NOMO-1 (cell line): ENCODE results near the gene ACYP1.

Experiments used
- DNase-seq, 2 experiments: peaks; one replicate each; lab custom pipeline; 2025; ENCODE audit not compliant: unreplicated experiment in 2 of 2; lab: John Stamatoyannopoulos, UW

Gene ACYP1

DNA sequence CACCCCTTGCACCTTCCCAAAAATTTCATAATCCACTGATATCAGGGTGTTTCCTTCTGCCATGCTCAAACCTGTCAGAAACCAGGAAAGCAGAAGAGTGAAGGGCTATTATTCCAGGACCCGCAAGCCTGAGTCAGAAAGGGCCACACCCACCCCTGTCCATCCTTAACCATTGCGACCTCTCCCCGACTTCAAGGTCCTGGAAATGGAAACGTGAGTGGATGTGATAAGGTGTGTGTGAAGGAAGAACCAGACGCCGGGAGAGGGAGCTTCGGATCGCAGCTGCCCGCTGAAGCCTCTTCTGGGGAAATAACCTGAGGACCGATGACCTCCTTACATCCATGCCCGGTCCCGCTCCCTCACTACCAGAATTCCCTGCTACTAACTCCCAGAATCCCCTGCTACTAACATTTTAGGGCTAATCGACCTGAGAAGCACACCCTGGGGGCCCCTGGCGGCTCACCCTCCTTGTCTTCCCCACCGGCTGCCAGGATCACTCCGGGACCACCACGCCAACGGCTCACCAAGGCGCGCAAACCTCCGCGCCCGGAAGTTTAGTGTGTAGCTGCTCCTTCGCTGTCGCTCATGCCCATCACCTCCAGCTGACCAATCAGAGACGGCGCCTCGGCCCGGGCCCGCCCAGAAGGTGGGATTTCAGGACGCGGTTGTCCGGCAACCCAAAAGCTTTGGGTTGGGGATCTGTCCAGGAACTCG lies at the start of gene ACYP1:
TSS of gene ACYP1 (minus strand) at position 534 of the 714 bp plus-strand sequence. CDS start at position 63, 471 bp downstream.
- peak; percentile 76 to 92 for DNase-seq

DNA sequence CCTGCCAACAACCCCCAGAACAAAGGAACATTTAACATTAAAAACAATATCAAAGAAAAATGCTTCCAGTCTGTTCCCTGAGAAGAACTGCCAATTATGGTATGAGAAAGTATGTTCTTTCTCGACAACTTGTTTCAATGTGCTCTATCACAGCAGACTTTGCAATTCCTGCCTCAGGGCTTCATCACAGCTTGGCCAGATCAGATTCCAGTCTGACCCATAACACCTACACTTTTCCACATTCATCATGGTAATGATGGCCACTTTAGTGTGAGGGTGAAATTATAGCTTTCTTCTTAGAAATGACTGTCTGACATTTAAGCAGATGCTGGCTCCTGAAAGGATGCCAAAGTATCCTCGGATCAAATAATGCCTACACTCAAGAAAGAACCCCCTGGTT lies 46.1 kb upstream of the ACYP1 start:
- DNase-seq = no peak

DNA sequence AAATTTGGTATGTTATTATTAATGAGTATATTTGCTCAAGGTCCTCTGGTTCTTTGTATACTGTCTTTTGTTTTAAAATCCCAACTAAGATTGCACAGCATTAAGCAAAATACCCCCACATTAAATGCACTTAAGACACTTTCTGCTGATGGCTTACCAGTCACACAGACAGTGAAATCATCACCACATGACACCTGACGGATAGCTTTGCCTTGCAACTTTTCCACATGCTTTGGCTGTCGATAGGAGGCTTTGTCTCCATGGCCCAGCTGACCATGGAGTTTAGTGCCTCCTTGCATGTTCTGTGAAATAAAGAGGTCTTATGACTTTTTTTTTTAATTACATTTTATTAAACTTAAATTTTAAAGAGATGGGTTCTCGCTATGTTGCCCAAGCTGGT lies 43.4 kb upstream of the ACYP1 start:
- no peak for DNase-seq

DNA sequence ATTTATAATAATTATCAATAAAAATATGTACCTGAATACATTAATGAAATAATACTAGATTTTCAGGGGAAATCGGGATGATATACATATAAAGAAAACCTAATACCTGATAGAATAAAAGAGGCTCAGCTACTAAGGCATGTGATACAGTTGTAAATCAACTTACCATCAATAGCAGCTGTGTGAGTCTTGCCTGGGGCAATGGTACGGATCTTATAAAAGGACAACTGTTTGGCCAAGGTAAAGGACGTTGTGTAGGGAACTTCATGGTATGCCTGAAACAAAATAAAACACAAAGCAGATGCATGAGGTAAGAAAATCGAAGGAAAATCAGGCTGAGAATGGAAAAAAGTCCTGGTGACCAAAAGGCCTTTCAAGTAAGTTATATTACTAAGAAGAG lies 37.7 kb upstream of the ACYP1 start:
- no peak for DNase-seq

DNA sequence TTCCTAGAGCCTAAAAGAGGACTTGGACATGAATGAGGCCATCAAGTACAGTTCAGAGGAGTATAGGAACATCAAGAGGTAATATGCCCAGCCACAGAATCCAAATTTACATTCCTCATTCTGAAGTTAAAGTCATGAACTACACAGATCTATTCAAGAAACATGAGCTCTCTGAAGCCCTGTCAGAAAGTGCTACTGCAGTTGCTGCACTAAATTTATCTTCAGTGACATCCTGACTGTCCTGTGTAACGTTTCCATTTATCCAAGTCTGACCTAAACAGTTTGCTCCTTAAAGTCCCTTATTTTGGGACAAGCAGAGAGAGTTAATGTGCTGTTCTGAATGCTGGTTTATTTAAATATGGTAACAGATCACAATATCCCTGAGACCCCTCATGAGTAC lies 34.9 kb upstream of the ACYP1 start:
- no peak for DNase-seq

DNA sequence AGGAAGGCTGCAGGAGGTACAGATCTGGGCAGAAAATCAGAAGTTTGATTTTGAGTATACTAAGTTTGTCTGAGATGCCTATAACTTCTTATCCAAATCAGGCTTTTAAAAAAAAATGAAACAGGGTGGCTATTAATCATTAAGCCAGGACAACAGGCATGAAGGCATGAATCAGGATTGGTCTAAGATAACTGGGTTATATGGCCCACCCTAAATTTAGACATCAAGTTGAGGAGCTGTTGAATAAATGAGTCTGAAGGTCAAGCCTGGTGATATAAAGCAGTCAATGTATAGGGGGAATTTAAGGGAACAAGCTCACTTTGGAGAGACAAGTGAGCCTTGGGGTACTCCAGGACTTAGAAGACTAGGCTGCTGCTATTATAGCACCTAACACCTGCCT lies 34.4 kb upstream of the ACYP1 start:
- DNase-seq = no peak

DNA sequence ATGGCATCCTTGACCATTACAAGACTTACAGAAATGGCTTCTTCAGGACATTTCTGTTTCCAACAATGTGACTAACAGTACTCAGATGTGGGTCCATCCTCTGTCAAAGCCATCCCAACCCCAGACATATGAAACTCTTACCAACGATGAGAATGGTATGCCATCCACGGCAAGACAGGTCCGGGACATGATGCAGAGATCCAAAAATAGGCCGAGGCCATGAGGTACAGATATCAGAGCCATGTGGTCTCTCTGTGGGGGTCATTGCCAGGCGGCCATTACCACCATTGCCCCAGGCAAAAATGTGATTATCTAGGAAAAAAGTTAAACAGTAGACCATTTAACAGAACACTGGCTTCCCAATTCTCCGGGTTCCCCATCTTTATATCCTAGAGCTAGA lies 33.1 kb upstream of the ACYP1 start:
- DNase-seq = no peak

DNA sequence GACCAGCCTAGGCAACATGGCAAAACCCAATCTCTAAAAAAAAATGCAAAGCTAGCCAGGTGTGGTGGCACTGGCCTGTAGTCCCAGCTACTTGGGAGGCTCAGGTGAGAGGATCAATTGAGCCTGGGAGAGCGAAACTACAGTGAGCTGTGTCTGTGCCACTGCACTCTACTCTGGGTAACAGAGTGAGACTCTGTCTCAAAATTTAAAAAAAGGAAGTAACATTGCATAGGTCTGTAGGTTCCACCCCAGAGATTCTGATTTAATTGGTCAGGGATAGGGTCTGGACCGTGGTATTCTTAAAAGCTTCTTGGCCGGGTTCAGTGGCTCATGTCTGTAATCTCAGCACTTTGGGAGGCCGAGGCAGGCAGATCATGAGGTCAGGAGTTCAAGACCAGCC lies 31.9 kb upstream of the ACYP1 start:
- DNase-seq = no peak

DNA sequence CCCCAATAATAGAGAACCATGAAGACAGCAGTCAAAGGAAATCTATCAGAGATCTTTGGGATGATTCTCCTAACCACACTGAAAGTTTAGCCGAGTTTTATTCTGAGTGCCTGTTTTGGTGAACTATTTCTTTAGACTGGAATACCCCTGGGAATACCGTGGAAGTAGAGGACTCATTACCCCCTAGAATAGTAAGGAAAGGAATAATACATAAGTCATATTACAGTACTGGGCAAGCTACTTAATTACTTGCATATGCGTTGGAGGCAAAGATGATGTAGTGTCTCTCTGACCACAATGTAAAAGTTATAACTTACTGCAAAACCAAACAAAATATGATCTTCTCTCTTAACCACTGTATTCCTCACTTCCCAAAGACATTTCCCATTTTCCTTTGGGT lies 31.1 kb upstream of the ACYP1 start:
- no peak for DNase-seq

DNA sequence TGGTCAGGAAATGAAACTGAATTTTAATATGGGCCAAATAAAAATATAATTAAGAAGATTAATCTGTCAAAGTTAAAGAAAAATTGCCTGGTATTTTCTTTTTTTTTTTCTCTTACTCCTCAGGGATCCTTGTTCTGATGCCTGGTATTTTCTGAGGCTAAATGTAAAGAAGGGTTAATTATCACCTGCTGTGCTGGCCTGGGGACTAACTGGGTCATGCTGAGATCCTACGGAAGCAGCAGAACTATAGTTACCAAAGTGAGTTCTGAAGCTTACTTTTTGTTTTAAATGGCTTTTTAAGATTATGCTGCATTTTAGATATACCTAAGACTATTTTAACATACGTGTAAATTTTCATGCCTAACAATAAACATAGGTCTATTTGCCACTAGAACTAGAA lies 28.9 kb upstream of the ACYP1 start:
- no peak for DNase-seq

DNA sequence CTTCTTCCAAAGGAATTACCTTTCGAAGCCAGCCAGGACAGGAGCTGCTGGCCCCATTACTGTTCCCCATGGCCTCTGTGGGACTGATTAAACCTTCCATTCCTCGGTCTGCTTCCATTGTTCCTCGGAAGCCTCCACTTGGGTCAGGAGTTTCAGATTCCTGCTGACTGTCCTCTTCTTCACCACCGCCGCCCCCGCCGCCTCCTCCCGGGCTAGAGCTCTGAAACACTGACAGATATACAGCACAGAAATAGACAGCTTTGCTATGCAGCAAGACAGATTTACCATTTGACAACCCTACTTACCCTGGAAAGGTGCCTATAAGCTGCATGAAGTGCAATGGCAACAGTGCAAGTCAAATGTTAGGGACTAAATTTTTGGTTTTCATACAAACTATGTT lies 27.4 kb upstream of the ACYP1 start:
- DNase-seq = no peak

DNA sequence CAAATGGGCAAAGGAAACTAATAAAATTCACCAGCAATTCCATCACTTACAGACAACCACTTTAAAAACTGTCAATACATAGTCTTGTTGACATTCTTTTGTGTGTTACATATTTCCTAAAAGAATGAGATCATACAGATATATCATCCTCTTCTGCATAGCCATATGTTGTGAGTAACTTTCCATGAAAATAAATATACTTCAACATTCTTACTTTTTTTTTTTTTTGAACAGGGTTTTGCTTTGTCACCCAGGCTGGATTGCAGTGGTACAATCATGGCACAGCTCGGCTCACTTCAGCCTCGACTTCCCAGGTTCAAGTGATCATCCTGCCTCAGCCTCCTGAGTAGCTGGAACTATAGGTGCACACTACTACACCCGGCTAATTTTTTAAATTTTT lies 26.5 kb upstream of the ACYP1 start:
- DNase-seq = no peak

DNA sequence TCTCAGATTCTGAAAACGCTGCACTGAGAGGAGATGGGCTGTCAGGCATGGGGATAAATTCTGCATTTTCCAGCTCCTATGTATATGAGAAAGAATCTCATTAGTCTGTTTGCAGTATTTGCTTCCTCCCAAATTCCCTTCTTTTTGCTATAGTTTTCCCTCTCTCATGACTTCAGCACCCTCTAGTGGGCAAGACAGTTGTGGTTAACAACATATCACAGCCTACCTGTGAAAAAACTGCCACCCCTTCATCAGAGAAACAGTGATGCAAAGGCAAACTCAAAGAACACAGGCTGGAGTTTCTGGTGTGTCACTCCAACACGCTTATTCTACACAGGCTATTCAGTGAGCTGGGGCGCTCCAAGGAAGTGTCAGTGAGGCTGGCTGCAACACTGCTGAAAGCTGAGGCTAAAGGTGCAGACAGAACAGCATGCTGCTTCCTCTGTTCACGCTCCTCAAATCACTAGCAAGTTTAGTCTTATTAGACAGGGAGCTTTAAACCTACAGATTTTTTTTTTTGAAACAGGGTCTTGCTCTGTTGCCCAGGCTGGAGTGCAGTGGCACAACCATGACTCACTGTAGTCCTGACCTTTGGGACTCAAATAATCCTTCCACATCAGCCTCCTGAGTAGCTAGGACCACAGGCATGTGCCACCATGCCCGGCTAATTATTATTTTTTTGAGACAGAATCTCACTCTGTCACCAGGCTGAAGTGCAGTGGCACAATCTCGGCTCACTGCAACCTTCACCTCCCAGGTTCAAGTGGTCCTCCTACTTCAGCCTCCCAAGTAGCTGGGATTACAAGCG lies 24.9 kb upstream of the ACYP1 start:
- peak in 1 of 2 experiments; percentile 43 for DNase-seq

DNA sequence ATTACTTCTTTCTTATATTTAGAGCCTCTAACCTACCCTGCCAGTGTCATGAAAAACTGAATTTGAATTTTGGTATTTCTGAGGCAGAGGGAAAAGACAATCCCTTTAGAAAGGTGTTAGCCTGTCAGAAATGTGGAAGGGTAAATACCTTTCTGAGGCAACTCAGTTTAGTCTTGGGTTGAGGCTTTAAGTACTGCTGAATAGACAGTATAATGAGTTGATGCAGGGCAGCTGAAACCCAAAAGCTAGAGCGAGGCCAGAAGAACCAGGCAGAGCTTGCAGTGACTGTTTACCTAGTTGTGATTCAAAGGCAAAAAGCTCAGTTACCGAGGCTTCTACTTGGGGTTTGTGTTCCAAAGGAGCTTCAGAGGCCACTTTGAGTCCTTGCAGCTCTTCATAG lies 24.3 kb upstream of the ACYP1 start:
- no peak for DNase-seq

DNA sequence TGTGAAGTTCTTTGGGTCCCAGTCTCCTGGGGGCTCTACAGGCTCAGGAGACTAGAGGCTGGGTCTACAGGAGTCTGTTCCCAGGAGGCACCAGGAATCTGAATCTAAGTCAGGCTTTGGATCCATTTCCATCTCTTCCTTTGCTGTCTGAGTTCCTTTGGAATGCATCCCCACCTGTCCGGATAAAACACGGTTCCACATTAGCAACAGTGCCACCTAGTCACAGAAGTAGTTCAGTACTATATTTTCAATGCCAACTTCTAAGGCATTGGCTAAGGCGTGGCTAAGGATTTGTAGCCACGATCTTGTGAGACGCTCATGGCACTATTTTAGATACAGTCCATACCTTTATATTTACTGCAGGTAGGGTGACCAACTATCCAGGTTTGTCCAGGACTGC lies 20.7 kb upstream of the ACYP1 start:
- DNase-seq = no peak

DNA sequence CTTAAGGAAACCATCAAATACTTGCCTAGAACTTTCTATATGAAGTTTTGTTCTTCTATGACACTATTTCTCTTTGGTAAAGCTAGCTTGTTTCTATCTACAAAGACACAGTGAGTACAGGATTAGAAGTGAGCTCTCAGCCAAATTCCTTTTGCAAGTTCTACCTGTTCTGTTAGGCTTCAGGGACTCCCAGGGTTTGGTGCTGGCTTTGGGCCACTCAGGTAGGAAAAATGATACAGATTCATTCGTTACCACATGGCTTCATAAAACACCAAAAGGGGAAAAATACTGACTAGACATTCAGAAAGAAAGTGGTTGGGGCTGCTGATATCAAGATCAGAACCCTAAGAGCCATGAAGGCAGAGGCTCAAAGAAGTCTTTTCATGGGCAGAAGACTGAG lies 19.4 kb upstream of the ACYP1 start:
- DNase-seq = no peak

DNA sequence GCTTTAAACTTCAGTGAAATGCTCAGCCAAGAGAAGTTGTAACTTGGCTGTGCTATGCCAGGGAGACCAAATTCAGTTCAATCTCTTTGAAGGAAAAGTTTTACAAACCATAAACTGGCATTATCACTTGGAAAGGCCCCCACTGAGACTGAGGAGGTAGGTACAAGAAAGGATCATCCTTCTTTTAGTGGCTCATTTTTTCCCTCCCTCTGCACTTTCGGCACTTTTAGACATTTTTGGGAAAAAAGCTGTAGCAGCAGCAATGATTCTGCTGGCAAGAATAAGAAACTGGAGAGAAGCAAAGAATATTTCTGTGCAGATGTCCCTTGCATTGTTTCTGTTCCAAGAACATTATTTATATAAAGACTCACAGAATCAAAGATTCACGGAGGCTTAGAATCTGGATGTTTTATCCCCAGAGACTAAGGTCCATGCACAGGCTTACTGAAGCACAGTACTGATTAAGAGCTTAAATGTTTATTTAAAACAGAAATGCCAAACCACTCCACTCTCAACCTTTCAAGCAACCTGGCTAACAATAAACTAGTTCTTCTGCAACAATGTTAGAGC lies 17.9 kb upstream of the ACYP1 start:
- DNase-seq = no peak

DNA sequence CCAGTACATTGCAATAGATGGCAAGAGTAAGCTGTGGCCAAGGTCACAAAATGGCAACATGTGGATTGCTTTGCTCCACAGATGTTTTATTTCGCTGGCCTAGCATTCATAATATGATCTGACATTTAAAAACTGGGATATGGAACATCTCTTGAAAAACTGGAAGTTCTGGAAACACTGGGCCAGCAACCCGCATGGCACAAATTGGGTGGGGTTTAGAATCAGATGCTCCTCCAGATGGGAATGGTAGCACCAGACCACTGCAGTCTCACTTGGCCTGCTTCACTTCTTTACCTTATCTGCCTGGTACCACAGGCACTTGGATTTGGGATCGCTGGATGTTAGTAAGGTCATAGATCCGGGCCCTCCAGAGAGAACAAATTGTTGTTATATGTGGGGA lies 15.7 kb upstream of the ACYP1 start:
- no peak for DNase-seq

DNA sequence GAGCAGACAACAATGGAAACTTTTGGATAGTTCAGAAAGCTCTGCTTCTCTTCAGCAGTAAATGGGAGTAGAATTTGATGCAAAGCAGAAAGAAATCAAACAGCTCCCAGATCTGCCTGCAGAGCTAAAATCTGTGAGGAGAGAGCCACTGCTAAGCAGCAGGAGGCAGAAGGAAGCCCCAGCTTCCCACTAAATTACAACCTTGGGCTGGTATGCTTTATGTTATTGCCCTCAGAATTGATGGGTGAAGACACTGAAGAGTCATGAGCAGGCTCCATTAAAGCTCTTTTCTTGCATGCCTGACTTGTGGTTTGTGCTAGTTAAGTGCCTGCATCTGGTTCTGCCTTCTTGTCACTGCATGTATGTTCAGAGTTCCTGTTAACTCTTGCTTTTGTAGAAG lies 14.0 kb upstream of the ACYP1 start:
- DNase-seq = no peak

DNA sequence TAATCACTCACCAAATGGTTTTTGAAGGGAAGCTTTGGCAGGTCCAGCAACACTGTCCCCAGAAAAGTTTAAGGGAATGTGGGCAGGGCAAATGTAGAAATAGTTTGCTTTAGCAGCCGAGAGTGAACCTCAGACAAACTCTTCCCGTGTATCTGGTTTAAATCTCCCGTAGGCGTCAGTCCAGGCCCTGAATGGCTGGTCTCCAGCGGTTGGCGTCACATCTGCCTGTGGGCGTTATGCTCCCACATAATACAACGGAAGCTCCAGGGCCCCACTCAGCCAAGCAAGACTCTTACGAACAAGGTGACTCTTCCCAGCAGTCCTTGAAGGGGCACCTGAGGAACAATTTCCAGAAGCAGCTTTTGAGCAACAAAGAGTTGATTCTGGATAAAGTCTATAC lies 6.6 kb upstream of the ACYP1 start:
- no peak for DNase-seq

DNA sequence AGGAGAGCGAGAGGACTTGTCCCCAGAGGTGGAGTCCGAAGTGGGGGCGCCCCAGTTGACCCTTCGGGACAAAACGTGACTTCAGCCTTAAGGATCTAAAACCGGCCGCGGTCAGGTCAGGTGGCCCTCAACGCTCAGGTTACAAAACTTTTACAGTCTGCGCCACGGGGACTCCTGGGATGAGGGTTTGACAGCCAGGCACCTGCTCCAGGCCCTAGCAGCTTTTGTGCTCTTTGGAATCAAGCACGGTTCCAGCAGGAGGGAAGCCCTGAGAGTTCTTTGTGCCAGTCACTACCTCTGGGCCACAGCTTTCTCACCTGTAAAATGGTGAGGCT lies 6.0 kb upstream of the ACYP1 start:
- peak in 1 of 2 experiments; percentile 31 for DNase-seq

DNA sequence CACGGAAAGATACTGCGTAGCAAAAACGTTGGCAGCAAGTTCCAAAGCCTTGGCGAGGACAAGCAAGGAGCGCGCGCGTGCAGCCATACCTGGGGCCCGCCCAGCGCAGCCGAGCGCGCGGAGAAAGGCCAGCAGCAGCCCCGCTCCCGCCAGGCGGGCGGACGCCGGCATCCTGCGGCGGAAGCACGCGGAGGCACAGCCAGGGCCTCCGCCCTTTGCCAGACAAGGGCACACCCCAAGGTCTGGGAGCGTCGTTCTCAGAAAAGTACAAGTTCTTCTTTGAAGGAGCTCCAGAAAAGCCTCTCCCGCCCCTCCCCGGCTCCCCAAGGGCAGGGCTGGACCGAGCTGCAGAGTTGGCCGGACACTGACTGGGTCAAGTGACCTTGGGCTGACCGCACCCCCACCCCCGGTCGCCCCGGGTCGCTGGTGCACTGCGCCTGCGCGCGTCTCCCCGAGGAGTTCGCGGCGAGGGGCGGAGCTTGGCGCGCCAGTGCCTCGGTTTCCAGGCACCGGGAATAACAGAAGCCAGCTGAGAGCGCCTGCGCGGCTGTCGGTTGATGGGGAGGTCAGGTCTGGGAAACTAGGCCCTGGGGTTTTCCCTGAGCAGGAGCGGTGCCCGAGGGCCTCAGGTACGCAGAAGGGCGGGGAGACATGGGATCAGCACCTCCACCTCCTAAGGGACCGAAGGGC lies 5.4 kb upstream of the ACYP1 start, which contains the start of gene ZC2HC1C:
TSS of gene ZC2HC1C (plus strand) at position 521 of the 690 bp plus-strand sequence. CDS start 933 bp downstream, outside the sequence.
- peak; percentile 73 to 84 for DNase-seq
